Measurements from ENCODE around the gene ARHGEF17.

The ARHGEF17 gene

DNA sequence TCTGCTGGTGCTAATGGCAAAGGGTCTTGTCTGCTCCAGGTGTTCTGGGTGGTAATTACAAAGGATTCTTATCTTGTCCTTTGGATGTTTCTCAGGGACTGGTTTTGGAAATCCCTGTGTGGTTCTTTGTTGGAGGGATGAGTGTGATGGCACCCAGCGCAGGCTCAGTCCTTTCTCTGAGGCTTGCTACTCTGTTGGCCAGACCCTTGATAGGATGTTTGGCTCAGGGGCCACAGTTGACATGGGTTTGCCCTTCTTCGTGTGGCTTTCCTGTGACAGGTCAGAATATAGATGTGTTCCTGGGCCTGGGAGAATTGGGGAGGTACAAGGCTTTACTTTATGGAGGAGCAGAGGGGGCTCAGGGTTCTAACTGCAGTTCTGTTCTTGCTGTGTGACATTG, 4.0 kb downstream of the ARHGEF17 start:
- H3K9me3 ChIP-seq (ENCODE audit: severe bottlenecking) = no peaks in the 10 kb centered on the region
- H3K27me3 ChIP-seq (ENCODE audit: insufficient read depth, poor library complexity, severe bottlenecking) = no peaks in the 10 kb centered on the region
- H3K36me3 ChIP-seq (ENCODE audit: low read depth) = no peaks in the 10 kb centered on the region
- no peak overlapping the region for H3K27ac ChIP-seq (ENCODE audit: poor library complexity, severe bottlenecking)
- TF ChIP-seq, protein P1, sequence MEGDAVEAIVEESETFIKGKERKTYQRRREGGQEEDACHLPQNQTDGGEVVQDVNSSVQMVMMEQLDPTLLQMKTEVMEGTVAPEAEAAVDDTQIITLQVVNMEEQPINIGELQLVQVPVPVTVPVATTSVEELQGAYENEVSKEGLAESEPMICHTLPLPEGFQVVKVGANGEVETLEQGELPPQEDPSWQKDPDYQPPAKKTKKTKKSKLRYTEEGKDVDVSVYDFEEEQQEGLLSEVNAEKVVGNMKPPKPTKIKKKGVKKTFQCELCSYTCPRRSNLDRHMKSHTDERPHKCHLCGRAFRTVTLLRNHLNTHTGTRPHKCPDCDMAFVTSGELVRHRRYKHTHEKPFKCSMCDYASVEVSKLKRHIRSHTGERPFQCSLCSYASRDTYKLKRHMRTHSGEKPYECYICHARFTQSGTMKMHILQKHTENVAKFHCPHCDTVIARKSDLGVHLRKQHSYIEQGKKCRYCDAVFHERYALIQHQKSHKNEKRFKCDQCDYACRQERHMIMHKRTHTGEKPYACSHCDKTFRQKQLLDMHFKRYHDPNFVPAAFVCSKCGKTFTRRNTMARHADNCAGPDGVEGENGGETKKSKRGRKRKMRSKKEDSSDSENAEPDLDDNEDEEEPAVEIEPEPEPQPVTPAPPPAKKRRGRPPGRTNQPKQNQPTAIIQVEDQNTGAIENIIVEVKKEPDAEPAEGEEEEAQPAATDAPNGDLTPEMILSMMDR (IDR thresholded peaks at IDR 0.05; ENCODE audit: poor library complexity, severe bottlenecking) = no peak
- DNase-seq (ENCODE audit: low spot score) (no peak), ATAC-seq (ENCODE audit: low read depth) (no peak)
- no peak overlapping the region for H3K4me3 ChIP-seq (ENCODE audit: severe bottlenecking)
- H3K4me1 ChIP-seq (ENCODE audit: insufficient read depth, poor library complexity, severe bottlenecking) = peaks cover 5% of the 10 kb centered on the region

DNA sequence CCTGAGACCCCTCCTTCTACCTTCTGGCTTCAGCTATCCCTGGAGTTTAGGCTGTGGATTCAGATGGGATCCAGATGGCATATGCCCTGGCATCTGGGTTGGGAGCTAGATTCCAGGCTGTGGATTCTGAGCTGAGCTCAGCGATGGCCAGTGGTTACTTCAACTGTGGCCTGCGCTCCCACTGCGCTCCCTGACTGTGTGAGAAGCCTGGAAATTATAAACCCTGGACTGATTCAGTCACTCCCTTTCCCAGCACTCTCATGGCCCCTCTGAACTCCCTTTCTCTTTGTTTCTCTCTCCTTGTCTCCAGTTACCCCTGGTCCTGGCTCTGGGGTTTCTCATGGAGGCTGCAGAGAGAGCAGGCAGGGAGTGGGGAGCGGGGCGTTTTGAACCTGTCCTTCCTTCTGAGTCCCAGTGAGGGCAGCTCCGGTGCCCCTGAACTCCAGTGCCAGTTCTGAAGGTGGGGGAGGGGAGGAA, 4.8 kb downstream of the ARHGEF17 start:
- DNase-seq (ENCODE audit: low spot score) = no peak
- Histone ChIP-seq H3K4me1 (ENCODE audit: insufficient read depth, poor library complexity, severe bottlenecking) (peaks cover 5% of the 10 kb centered on the region), H3K36me3 (ENCODE audit: low read depth) (no peaks in the 10 kb centered on the region), H3K4me3 (ENCODE audit: severe bottlenecking) (no peak overlapping the region), H3K27me3 (ENCODE audit: insufficient read depth, poor library complexity, severe bottlenecking) (no peaks in the 10 kb centered on the region), H3K27ac (ENCODE audit: poor library complexity, severe bottlenecking) (no peak overlapping the region), H3K9me3 (ENCODE audit: severe bottlenecking) (no peaks in the 10 kb centered on the region)
- TF ChIP-seq, protein P1 (IDR thresholded peaks at IDR 0.05; ENCODE audit: poor library complexity, severe bottlenecking) = no peak
- no peak for ATAC-seq (ENCODE audit: low read depth)

DNA sequence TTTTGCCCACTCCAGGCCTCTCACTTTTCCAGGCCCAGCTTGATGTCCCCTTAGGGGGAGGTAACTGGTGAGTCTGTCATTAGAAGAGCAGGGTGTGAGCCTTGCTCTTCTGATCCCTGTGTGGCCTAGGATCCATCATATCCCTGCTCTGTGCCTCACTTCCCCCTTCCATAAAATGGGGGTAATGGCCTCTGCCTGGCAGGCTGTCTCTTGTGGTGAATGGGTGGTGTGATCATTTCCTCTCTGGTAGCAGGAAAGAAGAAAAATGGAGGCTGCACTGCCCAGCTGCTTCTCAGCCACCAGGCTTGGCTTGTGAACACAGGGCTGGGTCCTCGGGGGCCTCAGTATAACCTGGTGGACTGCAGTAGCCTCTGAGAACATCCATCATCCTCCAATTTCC, 5.6 kb downstream of the ARHGEF17 start:
- no peaks in the 10 kb centered on the region for H3K9me3 ChIP-seq (ENCODE audit: severe bottlenecking)
- no peak overlapping the region for H3K4me3 ChIP-seq (ENCODE audit: severe bottlenecking)
- no peaks in the 10 kb centered on the region for H3K27me3 ChIP-seq (ENCODE audit: insufficient read depth, poor library complexity, severe bottlenecking)
- TF ChIP-seq, protein P1 (IDR thresholded peaks at IDR 0.05; ENCODE audit: poor library complexity, severe bottlenecking) = no peak
- ATAC-seq (ENCODE audit: low read depth) = no peak
- DNase-seq (ENCODE audit: low spot score) = no peak
- H3K36me3 ChIP-seq (ENCODE audit: low read depth) = no peaks in the 10 kb centered on the region
- H3K4me1 ChIP-seq (ENCODE audit: insufficient read depth, poor library complexity, severe bottlenecking) = peaks cover 5% of the 10 kb centered on the region
- no peak overlapping the region for H3K27ac ChIP-seq (ENCODE audit: poor library complexity, severe bottlenecking)

DNA sequence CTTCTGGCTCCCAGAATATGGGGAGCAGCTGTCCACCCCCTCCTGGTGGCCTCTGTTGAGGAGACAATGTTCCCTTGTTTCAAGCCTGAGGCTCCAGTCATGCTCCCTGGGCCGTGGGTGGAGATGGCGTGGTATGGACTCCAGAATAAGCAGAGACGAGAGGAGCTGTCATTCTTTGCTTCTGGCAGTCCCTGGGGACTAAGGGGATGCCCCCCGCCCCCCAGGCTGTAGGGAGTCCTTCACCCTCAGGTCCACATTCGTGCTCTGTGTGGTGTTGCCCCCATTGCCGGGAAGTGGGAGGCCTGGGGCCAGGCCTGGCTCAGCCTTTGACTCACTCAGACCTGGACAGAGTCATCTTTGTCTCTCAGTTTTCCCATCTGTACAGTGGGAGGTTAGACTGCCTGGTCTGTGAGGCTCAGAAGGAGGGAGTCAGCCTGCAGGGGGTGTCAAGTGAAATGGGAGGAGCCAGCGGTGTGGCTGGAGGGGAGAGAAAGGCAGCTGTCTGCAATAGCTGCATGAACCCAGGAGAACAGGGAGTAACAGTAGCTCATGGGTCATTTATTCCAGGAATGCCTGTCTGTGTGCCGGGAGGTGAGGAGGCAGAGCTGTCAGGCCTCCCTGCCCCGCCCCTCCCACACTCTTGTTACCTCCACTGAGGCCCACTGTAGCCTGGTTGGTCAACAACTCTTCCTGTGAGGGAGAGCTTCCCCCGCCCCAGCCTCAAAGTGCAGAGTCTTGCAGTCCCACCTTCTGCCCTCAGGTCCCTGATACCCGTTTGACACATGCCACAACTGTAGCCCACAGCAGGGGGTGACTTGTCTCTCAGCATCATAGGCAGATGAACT, 6.3 kb downstream of the ARHGEF17 start:
- no peak overlapping the region for H3K4me3 ChIP-seq (ENCODE audit: severe bottlenecking)
- no peak for DNase-seq (ENCODE audit: low spot score)
- H3K9me3 ChIP-seq (ENCODE audit: severe bottlenecking) = no peaks in the 10 kb centered on the region
- peaks cover 5% of the 10 kb centered on the region for H3K4me1 ChIP-seq (ENCODE audit: insufficient read depth, poor library complexity, severe bottlenecking)
- H3K27me3 ChIP-seq (ENCODE audit: insufficient read depth, poor library complexity, severe bottlenecking) = no peaks in the 10 kb centered on the region
- TF ChIP-seq, protein P1 (IDR thresholded peaks at IDR 0.05; ENCODE audit: poor library complexity, severe bottlenecking) = no peak
- ATAC-seq (ENCODE audit: low read depth) = peak; percentile 4; the same call in 1 of the 3 replicates
- no peak overlapping the region for H3K27ac ChIP-seq (ENCODE audit: poor library complexity, severe bottlenecking)
- no peaks in the 10 kb centered on the region for H3K36me3 ChIP-seq (ENCODE audit: low read depth)
